Astrocyte of the spinal cord (primary cell): ENCODE data around the gene JDP2.

ENCODE experiments used
- DNase-seq: peaks from one replicate; pipeline ENCODE4 v3.0.0; 2011; ENCODE audit warnings: low read depth, low spot score
- H3K4me3 ChIP-seq: 2 replicates; pipeline ENCODE4 v1.5.1; 2011; ENCODE audit warnings: low read depth, mild to moderate bottlenecking, low read length, moderate library complexity
- in situ Hi-C: cut with HindIII; loops from 2 replicates; pipeline ENCODE4 v1.10.0; 2017; ENCODE audit warnings: low sequenced_read_pairs
- TF ChIP-seq, protein P1 (sequence below): IDR thresholded peaks from 2 replicates; pipeline ENCODE4 v1.5.1; 2012; ENCODE audit warnings: low read depth, mild to moderate bottlenecking, low read length, inconsistent platforms

JDP2 gene

DNA sequence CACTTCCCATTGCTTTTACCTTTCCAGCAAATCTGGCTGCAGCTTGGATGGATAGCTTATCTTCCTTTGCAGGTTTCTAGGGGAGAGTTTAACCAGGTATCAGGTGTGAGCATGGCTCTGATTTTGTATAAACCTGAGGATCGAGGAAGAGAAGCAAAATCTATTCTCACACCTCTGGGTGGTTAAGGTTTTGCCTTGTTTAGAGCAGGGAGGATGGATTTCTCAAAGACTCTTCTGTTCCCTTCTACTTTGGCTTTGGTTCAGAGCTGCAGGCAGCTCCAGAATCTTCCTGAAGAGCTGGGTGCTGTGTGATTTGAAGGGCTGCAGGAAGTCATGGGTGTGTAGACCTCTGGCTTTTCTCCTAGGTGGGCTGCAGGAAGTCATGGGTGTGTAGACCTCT is 1.7 kb downstream of the JDP2 start:
- H3K4me3 ChIP-seq = peak overlapping the region; percentile 0
- DNase-seq = no peak
- TF ChIP-seq, protein P1, sequence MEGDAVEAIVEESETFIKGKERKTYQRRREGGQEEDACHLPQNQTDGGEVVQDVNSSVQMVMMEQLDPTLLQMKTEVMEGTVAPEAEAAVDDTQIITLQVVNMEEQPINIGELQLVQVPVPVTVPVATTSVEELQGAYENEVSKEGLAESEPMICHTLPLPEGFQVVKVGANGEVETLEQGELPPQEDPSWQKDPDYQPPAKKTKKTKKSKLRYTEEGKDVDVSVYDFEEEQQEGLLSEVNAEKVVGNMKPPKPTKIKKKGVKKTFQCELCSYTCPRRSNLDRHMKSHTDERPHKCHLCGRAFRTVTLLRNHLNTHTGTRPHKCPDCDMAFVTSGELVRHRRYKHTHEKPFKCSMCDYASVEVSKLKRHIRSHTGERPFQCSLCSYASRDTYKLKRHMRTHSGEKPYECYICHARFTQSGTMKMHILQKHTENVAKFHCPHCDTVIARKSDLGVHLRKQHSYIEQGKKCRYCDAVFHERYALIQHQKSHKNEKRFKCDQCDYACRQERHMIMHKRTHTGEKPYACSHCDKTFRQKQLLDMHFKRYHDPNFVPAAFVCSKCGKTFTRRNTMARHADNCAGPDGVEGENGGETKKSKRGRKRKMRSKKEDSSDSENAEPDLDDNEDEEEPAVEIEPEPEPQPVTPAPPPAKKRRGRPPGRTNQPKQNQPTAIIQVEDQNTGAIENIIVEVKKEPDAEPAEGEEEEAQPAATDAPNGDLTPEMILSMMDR = no peak
- in situ Hi-C loops = no loop called here

DNA sequence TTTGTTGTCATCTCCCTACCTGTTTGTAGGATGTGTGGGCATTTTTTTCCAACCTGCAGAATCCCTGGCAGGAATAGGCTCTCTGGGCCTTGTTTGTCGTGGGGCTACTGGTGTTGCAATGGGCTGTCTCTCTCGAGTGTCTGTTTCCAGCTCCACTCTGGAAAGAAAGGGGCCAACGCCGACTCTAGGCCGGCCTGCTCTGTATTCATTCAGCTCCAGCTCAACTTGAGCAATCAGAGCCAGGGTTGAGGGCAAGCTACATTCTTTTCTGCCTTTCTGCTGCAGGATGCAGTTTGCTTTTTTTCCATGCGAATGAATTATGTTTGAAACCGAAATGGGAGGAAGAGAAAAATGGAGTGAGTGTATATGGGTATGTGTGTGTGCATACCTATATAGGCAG is 2.3 kb downstream of the JDP2 start:
- H3K4me3 ChIP-seq = peak overlapping the region; percentile 0
- TF ChIP-seq, protein P1 = no peak
- DNase-seq = no peak
- in situ Hi-C loops = no loop called here

DNA sequence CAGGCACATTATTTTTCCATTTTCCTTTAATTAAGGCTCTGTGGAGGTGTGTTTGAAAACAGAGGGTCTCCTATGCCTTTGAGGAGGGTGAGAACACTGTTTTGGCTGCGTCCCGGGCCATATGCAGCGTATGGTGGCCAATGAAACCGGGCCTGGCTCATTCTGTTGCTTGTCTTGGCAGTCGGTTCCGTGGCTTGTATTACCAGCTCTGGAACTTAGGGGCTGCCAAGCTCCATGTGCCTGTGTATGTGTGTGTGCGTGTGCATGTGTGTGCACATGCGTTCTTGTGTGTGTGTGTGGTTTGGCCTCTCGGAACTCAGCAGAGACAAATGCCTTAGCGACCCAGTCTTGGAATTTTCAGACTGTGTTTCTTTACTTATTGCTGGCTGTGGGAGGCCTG is 2.7 kb downstream of the JDP2 start:
- H3K4me3 ChIP-seq = peak overlapping the region; percentile 13
- DNase-seq = no peak
- in situ Hi-C loops = no loop called here
- TF ChIP-seq, protein P1 = no peak

DNA sequence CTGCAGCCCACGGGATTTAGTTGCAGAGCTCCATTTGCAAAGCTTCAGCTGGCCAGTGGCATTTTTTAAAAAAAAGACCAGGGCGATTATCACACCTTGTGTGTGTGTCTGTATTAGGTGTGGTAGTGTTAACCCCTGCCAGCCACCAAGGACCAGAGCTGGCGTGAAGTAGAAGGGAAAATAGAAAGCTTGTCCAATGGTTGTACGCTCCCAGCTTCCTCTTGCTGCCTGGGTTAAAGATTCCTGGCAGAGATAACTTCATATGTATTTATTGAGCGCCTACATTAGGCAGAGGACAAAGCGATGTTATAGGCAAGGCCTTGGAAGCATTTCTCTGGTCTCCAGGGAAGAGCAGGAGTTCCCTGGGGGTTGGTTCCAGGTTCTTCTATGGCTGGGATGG is 3.2 kb downstream of the JDP2 start:
- no peak for DNase-seq
- in situ Hi-C loops = no loop called here
- TF ChIP-seq, protein P1 = no peak
- no peak overlapping the region for H3K4me3 ChIP-seq

DNA sequence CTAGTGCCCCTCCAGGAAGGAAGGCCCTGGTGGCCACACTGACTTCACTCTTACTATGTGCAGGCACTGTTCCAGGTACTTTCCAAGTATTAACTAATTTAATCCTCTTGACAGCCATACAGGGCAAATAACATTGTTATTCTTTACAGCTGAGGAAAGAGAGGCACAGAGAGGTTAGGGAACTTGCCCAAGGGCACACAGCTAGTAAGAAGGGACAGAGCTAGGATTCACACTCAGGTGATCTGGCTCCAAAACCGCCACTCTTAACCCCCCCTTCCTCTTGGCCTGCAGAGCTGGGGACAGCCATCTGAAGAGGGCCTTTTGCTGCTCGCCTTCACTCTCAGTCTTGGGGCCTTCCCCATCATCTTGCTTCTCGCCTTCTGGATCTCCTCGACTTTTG is 4.0 kb downstream of the JDP2 start:
- TF ChIP-seq, protein P1 = no peak
- in situ Hi-C loops = no loop called here
- DNase-seq = no peak
- H3K4me3 ChIP-seq = no peak overlapping the region

DNA sequence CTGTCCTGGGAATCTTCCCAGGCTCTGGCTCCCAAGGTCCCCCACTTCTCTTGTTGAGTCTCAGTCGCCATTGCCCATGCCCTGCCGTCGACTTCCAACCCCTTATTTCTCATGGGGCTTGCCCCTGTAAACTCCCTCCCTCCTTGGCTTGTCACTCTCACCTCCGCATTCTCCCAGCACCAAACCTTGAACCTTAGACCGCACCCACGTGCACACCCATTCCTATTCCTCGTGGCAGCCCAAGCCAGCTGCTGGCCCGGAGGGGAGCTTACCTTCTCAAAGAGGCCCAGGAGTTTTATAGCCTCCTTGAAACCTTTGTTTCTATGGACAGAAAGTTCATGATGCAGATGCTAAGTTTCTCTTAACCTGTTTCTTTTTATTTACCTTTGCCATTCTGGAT is 4.6 kb downstream of the JDP2 start:
- H3K4me3 ChIP-seq = no peak overlapping the region
- no peak for DNase-seq
- TF ChIP-seq, protein P1 = no peak
- in situ Hi-C loops = no loop called here

DNA sequence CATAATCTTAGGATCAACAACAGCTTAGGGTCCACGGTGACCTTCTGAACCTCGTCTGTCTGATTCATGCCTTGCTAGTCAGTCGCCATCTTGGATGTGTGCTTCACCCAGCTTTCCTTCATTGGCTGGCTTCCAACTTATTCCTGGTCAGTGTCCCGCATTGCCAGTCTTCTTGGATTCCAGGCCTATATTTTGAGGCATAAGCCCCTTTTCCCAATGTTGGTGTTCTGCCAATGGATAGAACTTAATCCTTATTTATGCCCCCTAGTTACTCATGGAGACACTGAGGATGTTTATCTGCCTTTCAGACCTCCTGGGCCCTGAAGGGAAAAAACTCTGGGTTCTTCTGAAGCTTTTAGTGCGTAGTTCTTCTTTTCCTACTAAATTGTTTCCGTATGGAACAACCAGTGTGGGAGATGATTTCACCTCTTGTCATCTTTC is 5.8 kb downstream of the JDP2 start:
- no peak for DNase-seq
- no peak overlapping the region for H3K4me3 ChIP-seq
- in situ Hi-C loops = no loop called here
- TF ChIP-seq, protein P1 = no peak
